ENCODE results near the gene KANSL1. TPM values are rescaled to one million over a fixed set of nuclear protein-coding genes. Genes with fewer than 3 reads are reported as not detected.

Gene KANSL1
- polyA plus RNA-seq, 1 donor from 2014 or later: 65.0 TPM

DNA sequence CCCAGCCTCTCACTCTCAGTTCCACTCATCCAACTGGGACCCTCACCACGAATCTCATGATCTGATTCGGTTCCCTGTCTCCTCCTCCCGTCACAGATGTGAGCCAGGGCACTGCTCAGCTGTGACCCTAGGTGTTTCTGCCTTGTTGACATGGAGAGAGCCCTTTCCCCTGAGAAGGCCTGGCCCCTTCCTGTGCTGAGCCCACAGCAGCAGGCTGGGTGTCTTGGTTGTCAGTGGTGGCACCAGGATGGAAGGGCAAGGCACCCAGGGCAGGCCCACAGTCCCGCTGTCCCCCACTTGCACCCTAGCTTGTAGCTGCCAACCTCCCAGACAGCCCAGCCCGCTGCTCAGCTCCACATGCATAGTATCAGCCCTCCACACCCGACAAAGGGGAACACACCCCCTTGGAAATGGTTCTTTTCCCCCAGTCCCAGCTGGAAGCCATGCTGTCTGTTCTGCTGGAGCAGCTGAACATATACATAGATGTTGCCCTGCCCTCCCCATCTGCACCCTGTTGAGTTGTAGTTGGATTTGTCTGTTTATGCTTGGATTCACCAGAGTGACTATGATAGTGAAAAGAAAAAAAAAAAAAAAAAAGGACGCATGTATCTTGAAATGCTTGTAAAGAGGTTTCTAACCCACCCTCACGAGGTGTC lies 167.6 kb downstream of the KANSL1 start:
- H3K27ac ChIP-seq (ENCODE audit: low read length): no peak overlapping the region

DNA sequence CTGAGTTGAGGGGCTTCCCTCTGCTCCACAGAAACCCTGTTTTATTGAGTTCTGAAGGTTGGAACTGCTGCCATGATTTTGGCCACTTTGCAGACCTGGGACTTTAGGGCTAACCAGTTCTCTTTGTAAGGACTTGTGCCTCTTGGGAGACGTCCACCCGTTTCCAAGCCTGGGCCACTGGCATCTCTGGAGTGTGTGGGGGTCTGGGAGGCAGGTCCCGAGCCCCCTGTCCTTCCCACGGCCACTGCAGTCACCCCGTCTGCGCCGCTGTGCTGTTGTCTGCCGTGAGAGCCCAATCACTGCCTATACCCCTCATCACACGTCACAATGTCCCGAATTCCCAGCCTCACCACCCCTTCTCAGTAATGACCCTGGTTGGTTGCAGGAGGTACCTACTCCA lies 168.2 kb downstream of the KANSL1 start:
- peaks cover 18% of the 10 kb centered on the region for H3K36me3 ChIP-seq (ENCODE audit: insufficient read depth, low read length)
- H3K79me2 ChIP-seq (replicated peaks; ENCODE audit: insufficient read depth, low read length): no peaks in the 10 kb centered on the region
- TF ChIP-seq EP300 (conservative IDR thresholded peaks at IDR 0.05; ENCODE audit: poor library complexity, severe bottlenecking): no peak
- TF ChIP-seq TAF1 (IDR thresholded peaks at IDR 0.05; ENCODE audit: low read depth): no peak
- no peak for TF ChIP-seq POLR2AphosphoS5 (IDR thresholded peaks at IDR 0.05)
- TF ChIP-seq, protein P1, sequence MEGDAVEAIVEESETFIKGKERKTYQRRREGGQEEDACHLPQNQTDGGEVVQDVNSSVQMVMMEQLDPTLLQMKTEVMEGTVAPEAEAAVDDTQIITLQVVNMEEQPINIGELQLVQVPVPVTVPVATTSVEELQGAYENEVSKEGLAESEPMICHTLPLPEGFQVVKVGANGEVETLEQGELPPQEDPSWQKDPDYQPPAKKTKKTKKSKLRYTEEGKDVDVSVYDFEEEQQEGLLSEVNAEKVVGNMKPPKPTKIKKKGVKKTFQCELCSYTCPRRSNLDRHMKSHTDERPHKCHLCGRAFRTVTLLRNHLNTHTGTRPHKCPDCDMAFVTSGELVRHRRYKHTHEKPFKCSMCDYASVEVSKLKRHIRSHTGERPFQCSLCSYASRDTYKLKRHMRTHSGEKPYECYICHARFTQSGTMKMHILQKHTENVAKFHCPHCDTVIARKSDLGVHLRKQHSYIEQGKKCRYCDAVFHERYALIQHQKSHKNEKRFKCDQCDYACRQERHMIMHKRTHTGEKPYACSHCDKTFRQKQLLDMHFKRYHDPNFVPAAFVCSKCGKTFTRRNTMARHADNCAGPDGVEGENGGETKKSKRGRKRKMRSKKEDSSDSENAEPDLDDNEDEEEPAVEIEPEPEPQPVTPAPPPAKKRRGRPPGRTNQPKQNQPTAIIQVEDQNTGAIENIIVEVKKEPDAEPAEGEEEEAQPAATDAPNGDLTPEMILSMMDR (IDR thresholded peaks at IDR 0.05; ENCODE audit: poor library complexity, severe bottlenecking): no peak
- TF ChIP-seq, protein P2, sequence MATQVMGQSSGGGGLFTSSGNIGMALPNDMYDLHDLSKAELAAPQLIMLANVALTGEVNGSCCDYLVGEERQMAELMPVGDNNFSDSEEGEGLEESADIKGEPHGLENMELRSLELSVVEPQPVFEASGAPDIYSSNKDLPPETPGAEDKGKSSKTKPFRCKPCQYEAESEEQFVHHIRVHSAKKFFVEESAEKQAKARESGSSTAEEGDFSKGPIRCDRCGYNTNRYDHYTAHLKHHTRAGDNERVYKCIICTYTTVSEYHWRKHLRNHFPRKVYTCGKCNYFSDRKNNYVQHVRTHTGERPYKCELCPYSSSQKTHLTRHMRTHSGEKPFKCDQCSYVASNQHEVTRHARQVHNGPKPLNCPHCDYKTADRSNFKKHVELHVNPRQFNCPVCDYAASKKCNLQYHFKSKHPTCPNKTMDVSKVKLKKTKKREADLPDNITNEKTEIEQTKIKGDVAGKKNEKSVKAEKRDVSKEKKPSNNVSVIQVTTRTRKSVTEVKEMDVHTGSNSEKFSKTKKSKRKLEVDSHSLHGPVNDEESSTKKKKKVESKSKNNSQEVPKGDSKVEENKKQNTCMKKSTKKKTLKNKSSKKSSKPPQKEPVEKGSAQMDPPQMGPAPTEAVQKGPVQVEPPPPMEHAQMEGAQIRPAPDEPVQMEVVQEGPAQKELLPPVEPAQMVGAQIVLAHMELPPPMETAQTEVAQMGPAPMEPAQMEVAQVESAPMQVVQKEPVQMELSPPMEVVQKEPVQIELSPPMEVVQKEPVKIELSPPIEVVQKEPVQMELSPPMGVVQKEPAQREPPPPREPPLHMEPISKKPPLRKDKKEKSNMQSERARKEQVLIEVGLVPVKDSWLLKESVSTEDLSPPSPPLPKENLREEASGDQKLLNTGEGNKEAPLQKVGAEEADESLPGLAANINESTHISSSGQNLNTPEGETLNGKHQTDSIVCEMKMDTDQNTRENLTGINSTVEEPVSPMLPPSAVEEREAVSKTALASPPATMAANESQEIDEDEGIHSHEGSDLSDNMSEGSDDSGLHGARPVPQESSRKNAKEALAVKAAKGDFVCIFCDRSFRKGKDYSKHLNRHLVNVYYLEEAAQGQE (IDR thresholded peaks at IDR 0.05; ENCODE audit: borderline replicate concordance): no peak
- no peak for TF ChIP-seq RAD21 (conservative IDR thresholded peaks at IDR 0.05)
- no peak for TF ChIP-seq EZH2 (IDR thresholded peaks at IDR 0.05; ENCODE audit: borderline replicate concordance, insufficient read depth, low read length, poor library complexity, severe bottlenecking)
- TF ChIP-seq MXI1 (conservative IDR thresholded peaks at IDR 0.05; ENCODE audit: poor library complexity, severe bottlenecking): no peak
- no peak for TF ChIP-seq SMC3 (conservative IDR thresholded peaks at IDR 0.05; ENCODE audit: poor library complexity)
- H3K4me2 ChIP-seq (ENCODE audit: low read length): no peak overlapping the region
- H3K27ac ChIP-seq (ENCODE audit: low read length): no peak overlapping the region
- no peak overlapping the region for H3K4me3 ChIP-seq (ENCODE audit: low read length)
- H3K9me3 ChIP-seq (ENCODE audit: low read length): no peaks in the 10 kb centered on the region
- no peaks in the 10 kb centered on the region for H3K27me3 ChIP-seq (ENCODE audit: insufficient read depth, low read depth, low read length)
- H4K20me1 ChIP-seq (ENCODE audit: insufficient read depth): peaks cover 4% of the 10 kb centered on the region
- H3F3A ChIP-seq (ENCODE audit: insufficient read depth, low read length, poor library complexity, severe bottlenecking): no peaks in the 10 kb centered on the region
- no peaks in the 10 kb centered on the region for H3K9me2 ChIP-seq (ENCODE audit: insufficient read depth, low read length)
- no peak overlapping the region for H2AFZ ChIP-seq (ENCODE audit: low read depth, low read length)
- no peak overlapping the region for H3K9ac ChIP-seq (ENCODE audit: low read length)

More for the DNA sequence above, 167.6 kb downstream of the KANSL1 start:
- H3K9me2 ChIP-seq (ENCODE audit: insufficient read depth, low read length): no peaks in the 10 kb centered on the region
- peaks cover 4% of the 10 kb centered on the region for H4K20me1 ChIP-seq (ENCODE audit: insufficient read depth)
- no peaks in the 10 kb centered on the region for H3K9me3 ChIP-seq (ENCODE audit: low read length)
- no peak for TF ChIP-seq EP300 (conservative IDR thresholded peaks at IDR 0.05; ENCODE audit: poor library complexity, severe bottlenecking)
- TF ChIP-seq POLR2AphosphoS5 (IDR thresholded peaks at IDR 0.05): no peak
- no peak for TF ChIP-seq MXI1 (conservative IDR thresholded peaks at IDR 0.05; ENCODE audit: poor library complexity, severe bottlenecking)
- TF ChIP-seq TAF1 (IDR thresholded peaks at IDR 0.05; ENCODE audit: low read depth): no peak
- TF ChIP-seq, protein P1 (IDR thresholded peaks at IDR 0.05; ENCODE audit: poor library complexity, severe bottlenecking): no peak
- TF ChIP-seq SMC3 (conservative IDR thresholded peaks at IDR 0.05; ENCODE audit: poor library complexity): no peak
- TF ChIP-seq RAD21 (conservative IDR thresholded peaks at IDR 0.05): no peak
- TF ChIP-seq EZH2 (IDR thresholded peaks at IDR 0.05; ENCODE audit: borderline replicate concordance, insufficient read depth, low read length, poor library complexity, severe bottlenecking): no peak
- TF ChIP-seq, protein P2 (IDR thresholded peaks at IDR 0.05; ENCODE audit: borderline replicate concordance): no peak
- H3K9ac ChIP-seq (ENCODE audit: low read length): no peak overlapping the region
- no peak overlapping the region for H3K4me3 ChIP-seq (ENCODE audit: low read length)
- H3K4me2 ChIP-seq (ENCODE audit: low read length): no peak overlapping the region
- no peaks in the 10 kb centered on the region for H3F3A ChIP-seq (ENCODE audit: insufficient read depth, low read length, poor library complexity, severe bottlenecking)
- peaks cover 24% of the 10 kb centered on the region for H3K36me3 ChIP-seq (ENCODE audit: insufficient read depth, low read length)
- no peaks in the 10 kb centered on the region for H3K27me3 ChIP-seq (ENCODE audit: insufficient read depth, low read depth, low read length)
- H3K79me2 ChIP-seq (replicated peaks; ENCODE audit: insufficient read depth, low read length): no peaks in the 10 kb centered on the region
- no peak overlapping the region for H2AFZ ChIP-seq (ENCODE audit: low read depth, low read length)
